Tibial nerve (tissue), 4 donors: Measurements from ENCODE around the gene METAP2.

Experiments used
- EP300 ChIP-seq, 2 donors: sonication (generic); formaldehyde crosslinking; IDR thresholded peaks; one replicate each; pipeline ENCODE4 v1.6.1; 2017; ENCODE audit warnings: antibody characterized with exemption in 2 of 2, mild to moderate bottlenecking in 1 of 2
- POLR2A ChIP-seq, 2 donors: fragments of 450-650 bp; IDR thresholded peaks; one replicate each; pipeline ENCODE4 v1.6.1; 2017; ENCODE audit warnings: antibody characterized with exemption in 2 of 2, mild to moderate bottlenecking in 2 of 2, moderate library complexity in 2 of 2
- TF ChIP-seq, protein P1 (sequence below), 5 experiments: fragments of 200-600 bp in 3 of 5; fragments of 450-650 bp in 2 of 5; sonication (generic) in 3 of 5; IDR thresholded peaks; one replicate each; pipeline ENCODE4 v1.5.1; 2016 to 2019; ENCODE audit warnings: antibody characterized with exemption in 5 of 5, mild to moderate bottlenecking in 3 of 5, moderate library complexity in 2 of 5

DNA sequence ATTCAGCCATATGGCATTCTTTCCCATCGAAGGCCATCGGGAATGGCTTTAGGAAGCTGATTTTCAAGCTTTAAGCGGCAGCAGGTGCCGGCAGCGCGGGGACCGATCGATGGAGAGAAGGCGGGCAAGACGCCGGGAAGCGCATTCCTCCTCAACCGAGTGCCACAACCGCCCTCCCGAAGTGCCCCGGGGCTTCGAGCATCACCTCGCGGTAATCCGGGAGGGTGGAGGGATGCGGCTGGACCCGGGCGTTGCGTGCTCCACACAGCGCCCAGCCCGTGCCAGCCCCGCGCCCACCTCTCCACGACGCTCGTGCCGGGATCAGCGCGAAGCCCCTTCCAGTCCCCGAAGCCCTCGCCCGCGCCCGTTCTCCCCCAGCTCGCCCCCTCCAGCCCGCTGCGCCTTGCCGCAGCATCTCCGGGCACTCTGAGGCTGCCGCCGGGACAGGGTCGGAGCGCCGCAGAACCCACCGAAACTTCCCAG, 74.1 kb downstream of the METAP2 start:
- TF ChIP-seq, protein P1, sequence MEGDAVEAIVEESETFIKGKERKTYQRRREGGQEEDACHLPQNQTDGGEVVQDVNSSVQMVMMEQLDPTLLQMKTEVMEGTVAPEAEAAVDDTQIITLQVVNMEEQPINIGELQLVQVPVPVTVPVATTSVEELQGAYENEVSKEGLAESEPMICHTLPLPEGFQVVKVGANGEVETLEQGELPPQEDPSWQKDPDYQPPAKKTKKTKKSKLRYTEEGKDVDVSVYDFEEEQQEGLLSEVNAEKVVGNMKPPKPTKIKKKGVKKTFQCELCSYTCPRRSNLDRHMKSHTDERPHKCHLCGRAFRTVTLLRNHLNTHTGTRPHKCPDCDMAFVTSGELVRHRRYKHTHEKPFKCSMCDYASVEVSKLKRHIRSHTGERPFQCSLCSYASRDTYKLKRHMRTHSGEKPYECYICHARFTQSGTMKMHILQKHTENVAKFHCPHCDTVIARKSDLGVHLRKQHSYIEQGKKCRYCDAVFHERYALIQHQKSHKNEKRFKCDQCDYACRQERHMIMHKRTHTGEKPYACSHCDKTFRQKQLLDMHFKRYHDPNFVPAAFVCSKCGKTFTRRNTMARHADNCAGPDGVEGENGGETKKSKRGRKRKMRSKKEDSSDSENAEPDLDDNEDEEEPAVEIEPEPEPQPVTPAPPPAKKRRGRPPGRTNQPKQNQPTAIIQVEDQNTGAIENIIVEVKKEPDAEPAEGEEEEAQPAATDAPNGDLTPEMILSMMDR (IDR thresholded peaks at IDR 0.05): no peak
- TF ChIP-seq POLR2A (IDR thresholded peaks at IDR 0.05) (no peak), EP300 (IDR thresholded peaks at IDR 0.05) (no peak)
